BE2C (cell line): ENCODE results near the gene YLPM1.

ENCODE experiments used
- DNase-seq: peaks from one replicate; pipeline ENCODE4 v3.0.0-alpha.2; 2020
- H3K27me3 ChIP-seq: fragments of 250-450 bp; sonication (Bioruptor Pico); 2 replicates; pipeline ENCODE4 v1.5.1; 2020; ENCODE audit warnings: mild to moderate bottlenecking
- H3K36me3 ChIP-seq: fragments of 250-450 bp; sonication (Bioruptor Pico); 2 replicates; pipeline ENCODE4 v1.5.1; 2020; ENCODE audit warnings: mild to moderate bottlenecking
- H3K4me1 ChIP-seq: fragments of 250-450 bp; sonication (Bioruptor Pico); 2 replicates; pipeline ENCODE4 v1.5.1; 2020
- H3K4me3 ChIP-seq: 2 replicates; pipeline ENCODE4 v1.5.1; 2011; ENCODE audit warnings: low read depth, low read length
- H3K9me3 ChIP-seq: fragments of 250-450 bp; sonication (Bioruptor Pico); 2 replicates; pipeline ENCODE4 v1.5.1; 2020
- TF ChIP-seq, protein P1 (sequence below): IDR thresholded peaks from 2 replicates; pipeline ENCODE4 v1.5.1; 2012; ENCODE audit warnings: mild to moderate bottlenecking, low read depth, low read length

Gene YLPM1

DNA sequence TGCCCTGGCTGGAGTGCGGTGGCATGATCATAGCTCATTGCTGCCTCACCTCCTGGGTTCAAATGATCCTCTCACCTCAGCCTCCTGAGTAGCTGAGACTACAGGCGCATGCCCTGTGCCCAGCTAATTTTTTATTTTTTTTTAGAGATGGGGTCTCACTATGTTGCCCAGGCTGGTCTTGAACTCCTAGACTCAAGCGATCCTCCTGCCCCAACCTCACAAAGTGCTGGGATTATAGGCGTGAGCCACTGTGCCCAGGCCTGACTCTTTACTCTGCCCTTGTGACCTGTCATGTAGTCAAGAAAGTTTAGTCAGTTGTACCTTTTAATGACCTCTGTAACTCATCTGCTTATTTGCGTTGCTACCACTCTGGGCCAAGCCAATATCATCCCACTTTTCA lies 57.2 kb downstream of the YLPM1 start:
- Histone ChIP-seq H3K36me3 (peaks cover 45% of the 10 kb centered on the region), H3K27me3 (no peaks in the 10 kb centered on the region), H3K4me1 (peaks cover 3% of the 10 kb centered on the region), H3K9me3 (no peaks in the 10 kb centered on the region), H3K4me3 (no peak overlapping the region)
- no peak for DNase-seq
- TF ChIP-seq, protein P1, sequence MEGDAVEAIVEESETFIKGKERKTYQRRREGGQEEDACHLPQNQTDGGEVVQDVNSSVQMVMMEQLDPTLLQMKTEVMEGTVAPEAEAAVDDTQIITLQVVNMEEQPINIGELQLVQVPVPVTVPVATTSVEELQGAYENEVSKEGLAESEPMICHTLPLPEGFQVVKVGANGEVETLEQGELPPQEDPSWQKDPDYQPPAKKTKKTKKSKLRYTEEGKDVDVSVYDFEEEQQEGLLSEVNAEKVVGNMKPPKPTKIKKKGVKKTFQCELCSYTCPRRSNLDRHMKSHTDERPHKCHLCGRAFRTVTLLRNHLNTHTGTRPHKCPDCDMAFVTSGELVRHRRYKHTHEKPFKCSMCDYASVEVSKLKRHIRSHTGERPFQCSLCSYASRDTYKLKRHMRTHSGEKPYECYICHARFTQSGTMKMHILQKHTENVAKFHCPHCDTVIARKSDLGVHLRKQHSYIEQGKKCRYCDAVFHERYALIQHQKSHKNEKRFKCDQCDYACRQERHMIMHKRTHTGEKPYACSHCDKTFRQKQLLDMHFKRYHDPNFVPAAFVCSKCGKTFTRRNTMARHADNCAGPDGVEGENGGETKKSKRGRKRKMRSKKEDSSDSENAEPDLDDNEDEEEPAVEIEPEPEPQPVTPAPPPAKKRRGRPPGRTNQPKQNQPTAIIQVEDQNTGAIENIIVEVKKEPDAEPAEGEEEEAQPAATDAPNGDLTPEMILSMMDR: no peak

DNA sequence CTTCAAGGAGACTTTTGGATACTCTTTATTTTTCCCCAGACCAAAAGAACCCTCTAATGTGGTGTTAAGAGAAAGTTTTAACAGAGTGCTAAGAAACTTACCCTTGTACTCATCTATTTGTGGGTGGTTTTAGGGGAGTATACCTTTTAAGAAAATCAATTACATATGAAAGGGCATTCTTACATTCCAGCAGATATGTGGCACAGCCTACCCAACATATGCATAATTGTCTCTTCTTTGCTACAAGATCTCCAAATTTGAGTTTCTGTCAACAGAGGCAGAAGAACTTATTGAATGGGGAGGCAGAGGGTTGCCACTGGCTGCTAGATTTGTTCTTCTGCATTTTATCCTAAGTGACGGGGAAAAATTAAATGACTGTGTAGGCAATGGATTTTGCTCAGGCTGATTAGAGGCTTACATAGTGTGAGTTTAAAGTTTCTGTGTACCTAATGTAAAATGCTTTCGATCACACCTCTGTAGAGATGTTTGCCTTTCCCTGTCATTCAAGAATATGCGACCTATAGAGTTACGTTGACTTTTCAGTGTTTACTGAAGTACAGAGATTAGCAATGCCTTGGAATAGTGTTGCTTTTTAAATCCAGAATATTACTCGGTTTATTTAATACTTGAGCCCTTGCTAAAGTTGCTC lies 58.3 kb downstream of the YLPM1 start:
- peaks cover 41% of the 10 kb centered on the region for H3K36me3 ChIP-seq

DNA sequence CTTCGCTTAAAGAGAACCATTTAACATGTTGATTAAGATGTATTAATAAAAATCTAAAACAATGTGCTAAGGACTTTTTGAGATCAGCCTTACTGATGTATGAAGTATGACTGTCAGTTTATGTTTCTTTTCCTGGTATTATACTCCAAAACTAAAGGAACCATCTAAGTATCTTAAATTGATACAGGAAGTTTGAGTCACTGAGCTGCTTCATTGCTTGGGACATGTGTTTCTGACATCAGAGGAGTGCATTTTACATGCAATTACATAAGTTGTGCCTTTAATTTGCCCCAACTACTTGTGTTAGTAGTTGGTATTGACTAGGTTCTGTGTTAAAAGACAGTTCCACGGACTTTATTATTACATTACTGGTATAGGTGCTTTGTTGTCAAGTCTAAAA lies 61.9 kb downstream of the YLPM1 start:
- peaks cover 3% of the 10 kb centered on the region for H3K4me1 ChIP-seq
- H3K27me3 ChIP-seq: no peaks in the 10 kb centered on the region
- TF ChIP-seq, protein P1: no peak
- H3K36me3 ChIP-seq: peaks cover 32% of the 10 kb centered on the region
- H3K9me3 ChIP-seq: no peaks in the 10 kb centered on the region
- no peak overlapping the region for H3K4me3 ChIP-seq
- no peak for DNase-seq

More for the DNA sequence above, 58.3 kb downstream of the YLPM1 start:
- Histone ChIP-seq H3K4me1 (peaks cover 3% of the 10 kb centered on the region), H3K4me3 (no peak overlapping the region), H3K27me3 (no peaks in the 10 kb centered on the region), H3K9me3 (no peaks in the 10 kb centered on the region)
- no peak for DNase-seq
- TF ChIP-seq, protein P1: no peak

DNA sequence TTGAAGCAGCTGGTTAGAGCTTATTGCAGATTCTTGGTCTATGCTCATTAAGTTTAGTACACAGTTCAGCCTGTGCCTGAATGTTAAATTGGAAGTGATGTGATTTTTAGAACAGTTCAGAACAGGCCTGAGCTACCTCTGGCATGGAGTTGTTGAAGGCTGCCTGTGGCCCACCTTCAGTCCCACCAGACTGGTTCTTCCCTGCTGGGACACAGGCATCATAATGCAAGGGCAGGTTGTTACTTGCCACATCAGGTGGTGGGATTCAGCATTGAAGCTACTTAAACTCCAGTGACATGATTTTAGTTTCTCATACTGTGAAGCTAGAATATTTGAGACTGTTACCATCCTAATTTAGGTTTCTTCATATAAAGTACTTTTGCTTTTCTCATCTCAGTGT lies 63.5 kb downstream of the YLPM1 start:
- no peaks in the 10 kb centered on the region for H3K27me3 ChIP-seq
- H3K36me3 ChIP-seq: peaks cover 34% of the 10 kb centered on the region
- DNase-seq: no peak
- TF ChIP-seq, protein P1: no peak
- no peaks in the 10 kb centered on the region for H3K9me3 ChIP-seq
- peaks cover 3% of the 10 kb centered on the region for H3K4me1 ChIP-seq
- no peak overlapping the region for H3K4me3 ChIP-seq

DNA sequence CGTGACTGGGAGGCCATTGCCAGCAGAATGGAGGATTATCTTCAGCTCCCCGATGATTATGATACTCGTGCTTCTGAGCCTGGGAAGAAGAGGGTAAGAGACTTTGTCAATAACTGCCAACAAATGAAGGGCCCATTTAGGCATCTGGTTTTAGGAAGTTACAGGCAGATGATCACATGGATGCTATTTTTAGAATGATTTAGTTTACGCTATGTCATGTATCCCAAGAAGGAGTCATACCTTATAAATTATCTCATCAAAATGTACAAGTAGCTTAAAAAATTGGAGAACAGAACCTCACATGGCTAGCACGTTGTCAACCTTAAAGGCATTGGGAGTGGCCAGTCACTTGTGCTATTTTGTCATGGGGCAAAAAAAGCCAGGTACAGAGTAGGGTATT lies 66.1 kb downstream of the YLPM1 start:
- H3K4me3 ChIP-seq: no peak overlapping the region
- TF ChIP-seq, protein P1: no peak
- no peaks in the 10 kb centered on the region for H3K9me3 ChIP-seq
- H3K27me3 ChIP-seq: no peaks in the 10 kb centered on the region
- no peaks in the 10 kb centered on the region for H3K4me1 ChIP-seq
- no peak for DNase-seq
- H3K36me3 ChIP-seq: peaks cover 27% of the 10 kb centered on the region

DNA sequence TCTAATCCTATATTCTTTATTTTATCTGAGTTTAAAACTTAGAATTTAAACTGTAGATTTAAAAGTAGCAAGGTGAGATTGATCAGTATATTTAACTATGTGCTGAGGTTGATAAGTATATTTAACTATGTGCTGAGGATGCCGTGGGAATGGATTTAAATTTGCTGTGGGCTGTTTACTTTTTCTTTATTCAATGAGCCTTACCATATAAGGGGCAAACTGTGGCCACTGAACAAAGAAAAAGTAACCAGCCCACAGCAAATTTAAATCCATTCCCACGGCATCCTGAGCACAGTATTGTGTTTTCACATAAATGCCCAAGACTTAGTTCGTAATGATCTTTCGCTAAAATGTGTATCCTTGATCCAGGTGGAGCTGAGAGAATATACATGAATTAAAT lies 69.7 kb downstream of the YLPM1 start:
- TF ChIP-seq, protein P1: no peak
- H3K36me3 ChIP-seq: peaks cover 32% of the 10 kb centered on the region
- H3K4me3 ChIP-seq: no peak overlapping the region
- H3K4me1 ChIP-seq: no peaks in the 10 kb centered on the region
- H3K27me3 ChIP-seq: no peaks in the 10 kb centered on the region
- no peaks in the 10 kb centered on the region for H3K9me3 ChIP-seq
- DNase-seq: no peak
